ENCODE data around the gene C17orf114.

C17orf114 gene

DNA sequence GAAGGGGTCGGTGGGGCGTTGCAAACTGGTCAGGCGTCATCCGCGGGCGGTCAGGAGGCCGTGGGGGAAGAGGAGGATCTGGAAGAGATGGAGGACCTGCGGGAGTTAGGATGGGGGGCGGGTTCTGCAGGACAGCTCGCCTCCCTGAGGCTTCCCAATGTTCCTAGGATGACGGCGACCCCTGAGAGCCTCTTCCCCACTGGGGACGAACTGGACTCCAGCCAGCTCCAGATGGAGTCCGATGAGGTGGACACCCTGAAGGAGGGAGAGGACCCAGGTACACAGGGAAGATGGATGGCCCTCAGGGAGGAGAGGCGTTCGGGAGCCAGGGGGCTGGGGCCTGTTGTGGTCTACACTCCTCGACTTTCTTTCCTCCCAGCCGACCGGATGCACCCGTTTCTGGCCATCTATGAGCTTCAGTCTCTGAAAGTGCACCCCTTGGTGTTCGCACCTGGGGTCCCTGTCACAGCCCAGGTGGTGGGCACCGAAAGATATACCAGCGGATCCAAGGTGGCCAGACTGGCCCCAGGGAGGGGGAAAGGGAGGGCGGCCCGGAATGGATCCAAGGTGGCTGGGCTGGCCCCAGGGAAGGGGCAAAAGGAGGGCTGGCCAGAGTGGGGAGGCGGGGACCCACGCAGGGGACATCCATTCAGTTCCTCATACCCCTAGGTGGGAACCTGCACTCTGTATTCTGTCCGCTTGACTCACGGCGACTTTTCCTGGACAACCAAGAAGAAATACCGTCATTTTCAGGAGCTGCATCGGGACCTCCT lies 5.7 kb upstream of the C17orf114 start:
- no peaks in the 10 kb centered on the region for H3K9me3 ChIP-seq (ENCODE audit: control insufficient read depth in 4 of 4, low read length in 3 of 4)
- DNase-seq (ENCODE audit: low spot score), result no peak
- peak overlapping the region; percentile 35 to 59 for H3K27ac ChIP-seq (ENCODE audit: low read depth in 1 of 2, low read length in 2 of 2)
- no peak overlapping the region for H3K9ac ChIP-seq (ENCODE audit: low read depth in 1 of 2, low read length in 2 of 2)
- WGBS, result 23% methylated on average over 32 of the region's 32 CpGs
- no peaks in the 10 kb centered on the region for H3K27me3 ChIP-seq (ENCODE audit: control insufficient read depth in 4 of 4, insufficient read depth in 4 of 4, low read length in 3 of 4)
- TF ChIP-seq HNF4A (conservative IDR thresholded peaks at IDR 0.05) (no peak), YY1 (IDR thresholded peaks at IDR 0.05) (no peak), NR2F2 (IDR thresholded peaks at IDR 0.05) (no peak), FOXA2 (IDR thresholded peaks at IDR 0.05) (no peak), TAF1 (conservative IDR thresholded peaks at IDR 0.05) (no peak), JUND (IDR thresholded peaks at IDR 0.05) (no peak), GABPA (IDR thresholded peaks at IDR 0.05 in 1 of 2, conservative IDR thresholded peaks at IDR 0.05 in 1 of 2) (no peak), FOXA1 (IDR thresholded peaks at IDR 0.05) (no peak), HNF4G (IDR thresholded peaks at IDR 0.05) (no peak), EGR1 (IDR thresholded peaks at IDR 0.05; ENCODE audit: low read depth in 2 of 2) (no peak), RXRA (IDR thresholded peaks at IDR 0.05) (no peak)
- TF ChIP-seq, protein P1, sequence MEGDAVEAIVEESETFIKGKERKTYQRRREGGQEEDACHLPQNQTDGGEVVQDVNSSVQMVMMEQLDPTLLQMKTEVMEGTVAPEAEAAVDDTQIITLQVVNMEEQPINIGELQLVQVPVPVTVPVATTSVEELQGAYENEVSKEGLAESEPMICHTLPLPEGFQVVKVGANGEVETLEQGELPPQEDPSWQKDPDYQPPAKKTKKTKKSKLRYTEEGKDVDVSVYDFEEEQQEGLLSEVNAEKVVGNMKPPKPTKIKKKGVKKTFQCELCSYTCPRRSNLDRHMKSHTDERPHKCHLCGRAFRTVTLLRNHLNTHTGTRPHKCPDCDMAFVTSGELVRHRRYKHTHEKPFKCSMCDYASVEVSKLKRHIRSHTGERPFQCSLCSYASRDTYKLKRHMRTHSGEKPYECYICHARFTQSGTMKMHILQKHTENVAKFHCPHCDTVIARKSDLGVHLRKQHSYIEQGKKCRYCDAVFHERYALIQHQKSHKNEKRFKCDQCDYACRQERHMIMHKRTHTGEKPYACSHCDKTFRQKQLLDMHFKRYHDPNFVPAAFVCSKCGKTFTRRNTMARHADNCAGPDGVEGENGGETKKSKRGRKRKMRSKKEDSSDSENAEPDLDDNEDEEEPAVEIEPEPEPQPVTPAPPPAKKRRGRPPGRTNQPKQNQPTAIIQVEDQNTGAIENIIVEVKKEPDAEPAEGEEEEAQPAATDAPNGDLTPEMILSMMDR (IDR thresholded peaks at IDR 0.05; ENCODE audit: low read depth, low read length, missing input control), result no peak
- TF ChIP-seq, protein P2, sequence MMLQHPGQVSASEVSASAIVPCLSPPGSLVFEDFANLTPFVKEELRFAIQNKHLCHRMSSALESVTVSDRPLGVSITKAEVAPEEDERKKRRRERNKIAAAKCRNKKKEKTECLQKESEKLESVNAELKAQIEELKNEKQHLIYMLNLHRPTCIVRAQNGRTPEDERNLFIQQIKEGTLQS (IDR thresholded peaks at IDR 0.05), result no peak
- TF ChIP-seq, protein P3, sequence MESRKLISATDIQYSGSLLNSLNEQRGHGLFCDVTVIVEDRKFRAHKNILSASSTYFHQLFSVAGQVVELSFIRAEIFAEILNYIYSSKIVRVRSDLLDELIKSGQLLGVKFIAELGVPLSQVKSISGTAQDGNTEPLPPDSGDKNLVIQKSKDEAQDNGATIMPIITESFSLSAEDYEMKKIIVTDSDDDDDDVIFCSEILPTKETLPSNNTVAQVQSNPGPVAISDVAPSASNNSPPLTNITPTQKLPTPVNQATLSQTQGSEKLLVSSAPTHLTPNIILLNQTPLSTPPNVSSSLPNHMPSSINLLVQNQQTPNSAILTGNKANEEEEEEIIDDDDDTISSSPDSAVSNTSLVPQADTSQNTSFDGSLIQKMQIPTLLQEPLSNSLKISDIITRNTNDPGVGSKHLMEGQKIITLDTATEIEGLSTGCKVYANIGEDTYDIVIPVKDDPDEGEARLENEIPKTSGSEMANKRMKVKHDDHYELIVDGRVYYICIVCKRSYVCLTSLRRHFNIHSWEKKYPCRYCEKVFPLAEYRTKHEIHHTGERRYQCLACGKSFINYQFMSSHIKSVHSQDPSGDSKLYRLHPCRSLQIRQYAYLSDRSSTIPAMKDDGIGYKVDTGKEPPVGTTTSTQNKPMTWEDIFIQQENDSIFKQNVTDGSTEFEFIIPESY (IDR thresholded peaks at IDR 0.05), result no peak
- TF ChIP-seq, protein P4, sequence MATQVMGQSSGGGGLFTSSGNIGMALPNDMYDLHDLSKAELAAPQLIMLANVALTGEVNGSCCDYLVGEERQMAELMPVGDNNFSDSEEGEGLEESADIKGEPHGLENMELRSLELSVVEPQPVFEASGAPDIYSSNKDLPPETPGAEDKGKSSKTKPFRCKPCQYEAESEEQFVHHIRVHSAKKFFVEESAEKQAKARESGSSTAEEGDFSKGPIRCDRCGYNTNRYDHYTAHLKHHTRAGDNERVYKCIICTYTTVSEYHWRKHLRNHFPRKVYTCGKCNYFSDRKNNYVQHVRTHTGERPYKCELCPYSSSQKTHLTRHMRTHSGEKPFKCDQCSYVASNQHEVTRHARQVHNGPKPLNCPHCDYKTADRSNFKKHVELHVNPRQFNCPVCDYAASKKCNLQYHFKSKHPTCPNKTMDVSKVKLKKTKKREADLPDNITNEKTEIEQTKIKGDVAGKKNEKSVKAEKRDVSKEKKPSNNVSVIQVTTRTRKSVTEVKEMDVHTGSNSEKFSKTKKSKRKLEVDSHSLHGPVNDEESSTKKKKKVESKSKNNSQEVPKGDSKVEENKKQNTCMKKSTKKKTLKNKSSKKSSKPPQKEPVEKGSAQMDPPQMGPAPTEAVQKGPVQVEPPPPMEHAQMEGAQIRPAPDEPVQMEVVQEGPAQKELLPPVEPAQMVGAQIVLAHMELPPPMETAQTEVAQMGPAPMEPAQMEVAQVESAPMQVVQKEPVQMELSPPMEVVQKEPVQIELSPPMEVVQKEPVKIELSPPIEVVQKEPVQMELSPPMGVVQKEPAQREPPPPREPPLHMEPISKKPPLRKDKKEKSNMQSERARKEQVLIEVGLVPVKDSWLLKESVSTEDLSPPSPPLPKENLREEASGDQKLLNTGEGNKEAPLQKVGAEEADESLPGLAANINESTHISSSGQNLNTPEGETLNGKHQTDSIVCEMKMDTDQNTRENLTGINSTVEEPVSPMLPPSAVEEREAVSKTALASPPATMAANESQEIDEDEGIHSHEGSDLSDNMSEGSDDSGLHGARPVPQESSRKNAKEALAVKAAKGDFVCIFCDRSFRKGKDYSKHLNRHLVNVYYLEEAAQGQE (IDR thresholded peaks at IDR 0.05), result no peak
- TF ChIP-seq, protein P5, sequence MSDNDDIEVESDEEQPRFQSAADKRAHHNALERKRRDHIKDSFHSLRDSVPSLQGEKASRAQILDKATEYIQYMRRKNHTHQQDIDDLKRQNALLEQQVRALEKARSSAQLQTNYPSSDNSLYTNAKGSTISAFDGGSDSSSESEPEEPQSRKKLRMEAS (IDR thresholded peaks at IDR 0.05), result no peak
- H3K4me1 ChIP-seq (ENCODE audit: control insufficient read depth in 4 of 4, insufficient read depth in 4 of 4, low read length in 3 of 4), result peaks cover 10 to 24% (median 17%) of the 10 kb centered on the region in 4 donors
- peaks cover 0 to 5% (median 1%) of the 10 kb centered on the region in 4 donors for H3K36me3 ChIP-seq (ENCODE audit: control insufficient read depth in 4 of 4, insufficient read depth in 3 of 4, low read depth in 1 of 4, low read length in 3 of 4)
- peak overlapping the region in 2 of 3 donors; percentile 51 to 87 for H3K4me3 ChIP-seq (ENCODE audit: low read depth in 1 of 3, low read length in 3 of 3)
